Peyer's patch (tissue), 4 donors: ENCODE results near the gene GSAP. TPM values are rescaled to one million over a fixed set of nuclear protein-coding genes. Genes with fewer than 3 reads are reported as not detected.
A peak's percentile ranks its signal among the peaks of the same experiment; 100 is the strongest.

Source experiments
- DNase-seq, 3 donors: peaks; one replicate each; pipeline ENCODE4 v3.0.0-alpha.2; 2017 to 2019
- H3K27ac ChIP-seq, 4 donors: fragments of 200-600 bp; sonication (generic); one replicate each; pipeline ENCODE4 v1.5.1; 2016 to 2019
- H3K27me3 ChIP-seq, 2 donors: fragments of 200-600 bp; sonication (generic); one replicate each; pipeline ENCODE4 v1.5.1; 2019
- H3K36me3 ChIP-seq, 3 donors: fragments of 200-600 bp; sonication (generic); one replicate each; pipeline ENCODE4 v1.5.1; 2016 to 2019
- H3K4me1 ChIP-seq, 4 donors: fragments of 200-600 bp; sonication (generic); one replicate each; pipeline ENCODE4 v1.5.1; 2016 to 2019
- H3K4me3 ChIP-seq, 4 donors: fragments of 200-600 bp; sonication (generic); 1 replicate in 3 of 4; 2 replicates in 1 of 4; pipeline ENCODE4 v1.5.1; 2016 to 2019; ENCODE audit warnings: mild to moderate bottlenecking in 1 of 4
- H3K9me3 ChIP-seq, 4 donors: fragments of 200-600 bp; sonication (generic); one replicate each; pipeline ENCODE4 v1.5.1; 2016 to 2019; ENCODE audit warnings: mild to moderate bottlenecking in 1 of 4
- CTCF ChIP-seq, 6 experiments: fragments of 450-650 bp in 4 of 6; fragments of 200-600 bp in 2 of 6; sonication (generic) in 1 of 6; IDR thresholded peaks; one replicate each; pipeline ENCODE4 v1.5.1; 2017 to 2019; ENCODE audit warnings: antibody characterized with exemption in 6 of 6, mild to moderate bottlenecking in 3 of 6, moderate library complexity in 1 of 6
- POLR2A ChIP-seq, 2 donors: fragments of 450-650 bp; IDR thresholded peaks; one replicate each; pipeline ENCODE4 v1.5.1; 2017; ENCODE audit warnings: antibody characterized with exemption in 2 of 2, mild to moderate bottlenecking in 2 of 2, moderate library complexity in 2 of 2
- total RNA-seq, 4 donors: library from RNA; depleted of rRNA; stranded (reverse); fragments of >200 nt; gene quantifications; one replicate each; pipeline ENCODE4 v1.1.0, GENCODE V29; 2016

GSAP gene
- total RNA-seq, 4 donors from 2014 or later: 6.8 to 70.1 (median 28.7) TPM

DNA sequence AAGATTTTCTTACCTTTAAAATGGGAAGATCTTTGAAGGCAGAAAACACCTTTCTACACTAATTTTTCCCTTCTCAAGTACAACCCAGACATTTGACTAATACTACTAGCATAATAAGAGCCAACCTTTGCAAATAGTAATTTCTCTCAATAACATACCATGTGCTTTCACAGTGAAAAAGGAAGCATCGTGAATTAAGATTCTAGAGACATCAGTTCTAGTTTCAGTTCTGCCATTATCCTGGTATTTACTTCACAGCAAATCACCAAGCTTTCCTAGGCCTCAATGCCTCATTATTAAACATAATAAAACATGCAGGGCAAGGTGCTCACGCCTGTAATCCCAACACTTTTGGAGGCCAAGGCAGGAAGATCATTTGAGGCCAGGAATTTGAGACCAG lies 24.9 kb downstream of the GSAP start:
- H3K4me1 ChIP-seq: no peaks in the 10 kb centered on the region
- TF ChIP-seq CTCF (IDR thresholded peaks at IDR 0.05) (no peak), POLR2A (IDR thresholded peaks at IDR 0.05) (no peak)
- no peaks in the 10 kb centered on the region for H3K9me3 ChIP-seq
- no peak overlapping the region for H3K4me3 ChIP-seq
- no peak for DNase-seq
- H3K27ac ChIP-seq: peak overlapping the region in 2 of 4 donors; percentile 12 to 64
- H3K36me3 ChIP-seq: peaks cover 0 to 5% (median 0%) of the 10 kb centered on the region in 3 donors
- H3K27me3 ChIP-seq: no peaks in the 10 kb centered on the region

DNA sequence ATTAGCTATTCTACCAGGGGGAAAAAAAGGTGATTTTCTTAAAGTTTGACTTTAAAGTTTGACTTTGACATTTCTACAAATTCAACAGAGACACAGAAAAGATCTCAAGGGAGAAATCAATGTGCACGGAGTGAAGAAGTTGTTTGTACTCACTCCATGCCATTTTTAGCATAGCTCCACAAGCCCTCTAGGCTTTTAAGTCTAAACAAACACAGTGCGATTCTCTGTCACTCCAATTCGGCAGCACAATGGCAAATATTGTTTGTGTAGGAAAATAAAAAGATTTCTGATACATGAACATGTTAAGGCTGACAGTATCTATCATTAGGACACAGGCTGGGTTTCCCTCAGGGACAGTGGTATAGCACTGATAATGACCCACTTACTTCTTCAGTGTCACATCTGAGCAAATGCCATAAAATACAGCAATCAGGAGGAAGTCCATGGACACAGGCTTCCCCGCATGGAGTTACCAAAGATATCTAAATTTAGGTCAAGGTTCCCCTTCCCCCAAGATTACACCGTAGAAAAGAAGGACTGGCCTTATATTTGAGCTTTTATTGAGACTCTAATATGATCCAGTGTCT lies 28.0 kb downstream of the GSAP start:
- no peaks in the 10 kb centered on the region for H3K27me3 ChIP-seq
- TF ChIP-seq CTCF (IDR thresholded peaks at IDR 0.05) (no peak), POLR2A (IDR thresholded peaks at IDR 0.05) (no peak)

GRCh38 chr7:77386165-77386822 lies 29.9 kb downstream of the GSAP start:
- H3K27ac ChIP-seq: no peak overlapping the region
- no peaks in the 10 kb centered on the region for H3K27me3 ChIP-seq
- H3K36me3 ChIP-seq: peaks cover 0 to 5% (median 0%) of the 10 kb centered on the region in 3 donors
- no peak for DNase-seq
- no peak overlapping the region for H3K4me3 ChIP-seq
- no peaks in the 10 kb centered on the region for H3K9me3 ChIP-seq
- TF ChIP-seq CTCF (IDR thresholded peaks at IDR 0.05): no peak
- no peak for TF ChIP-seq POLR2A (IDR thresholded peaks at IDR 0.05)
- no peaks in the 10 kb centered on the region for H3K4me1 ChIP-seq

More for the DNA sequence above, 28.0 kb downstream of the GSAP start:
- H3K4me3 ChIP-seq: no peak overlapping the region
- H3K36me3 ChIP-seq: peaks cover 0 to 5% (median 0%) of the 10 kb centered on the region in 3 donors
- no peaks in the 10 kb centered on the region for H3K9me3 ChIP-seq
- no peaks in the 10 kb centered on the region for H3K4me1 ChIP-seq
- no peak for DNase-seq
- H3K27ac ChIP-seq: no peak overlapping the region

DNA sequence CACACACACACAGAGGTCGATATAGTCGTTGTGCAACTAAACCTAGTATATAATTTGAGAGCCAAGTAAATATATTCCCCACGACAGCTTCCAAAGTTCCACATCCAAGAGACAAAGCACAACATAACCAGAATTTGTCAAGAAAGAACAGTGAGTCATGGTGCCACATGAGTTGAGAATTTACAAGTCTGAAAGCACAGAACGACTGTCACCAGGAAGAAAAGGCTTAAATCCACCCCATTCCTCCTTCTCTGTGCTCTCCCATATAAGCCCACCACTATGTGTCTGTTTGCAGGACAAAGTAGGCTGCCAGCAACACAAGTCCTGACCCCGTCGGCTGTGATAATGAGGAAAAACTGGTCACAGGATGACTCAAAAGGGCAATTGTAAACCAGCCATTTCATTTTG lies 32.8 kb downstream of the GSAP start:
- no peak for DNase-seq
- no peaks in the 10 kb centered on the region for H3K4me1 ChIP-seq
- H3K4me3 ChIP-seq: no peak overlapping the region
- H3K36me3 ChIP-seq: peaks cover 0 to 5% (median 0%) of the 10 kb centered on the region in 3 donors
- no peak overlapping the region for H3K27ac ChIP-seq
- H3K27me3 ChIP-seq: no peaks in the 10 kb centered on the region
- TF ChIP-seq CTCF (IDR thresholded peaks at IDR 0.05) (no peak), POLR2A (IDR thresholded peaks at IDR 0.05) (no peak)
- H3K9me3 ChIP-seq: no peaks in the 10 kb centered on the region

- H3K36me3 ChIP-seq: peaks cover 0 to 5% (median 0%) of the 10 kb centered on the region in 3 donors
- H3K27ac ChIP-seq: no peak overlapping the region
- H3K27me3 ChIP-seq: no peaks in the 10 kb centered on the region
- H3K9me3 ChIP-seq: no peaks in the 10 kb centered on the region
- DNase-seq: no peak
- no peaks in the 10 kb centered on the region for H3K4me1 ChIP-seq
- TF ChIP-seq POLR2A (IDR thresholded peaks at IDR 0.05) (no peak), CTCF (IDR thresholded peaks at IDR 0.05) (no peak)
- H3K4me3 ChIP-seq: no peak overlapping the region
Measured at GRCh38 chr7:77382532-77382931, 33.6 kb downstream of the GSAP start.
